ENCODE results near the gene BLCAP.

BLCAP gene

DNA sequence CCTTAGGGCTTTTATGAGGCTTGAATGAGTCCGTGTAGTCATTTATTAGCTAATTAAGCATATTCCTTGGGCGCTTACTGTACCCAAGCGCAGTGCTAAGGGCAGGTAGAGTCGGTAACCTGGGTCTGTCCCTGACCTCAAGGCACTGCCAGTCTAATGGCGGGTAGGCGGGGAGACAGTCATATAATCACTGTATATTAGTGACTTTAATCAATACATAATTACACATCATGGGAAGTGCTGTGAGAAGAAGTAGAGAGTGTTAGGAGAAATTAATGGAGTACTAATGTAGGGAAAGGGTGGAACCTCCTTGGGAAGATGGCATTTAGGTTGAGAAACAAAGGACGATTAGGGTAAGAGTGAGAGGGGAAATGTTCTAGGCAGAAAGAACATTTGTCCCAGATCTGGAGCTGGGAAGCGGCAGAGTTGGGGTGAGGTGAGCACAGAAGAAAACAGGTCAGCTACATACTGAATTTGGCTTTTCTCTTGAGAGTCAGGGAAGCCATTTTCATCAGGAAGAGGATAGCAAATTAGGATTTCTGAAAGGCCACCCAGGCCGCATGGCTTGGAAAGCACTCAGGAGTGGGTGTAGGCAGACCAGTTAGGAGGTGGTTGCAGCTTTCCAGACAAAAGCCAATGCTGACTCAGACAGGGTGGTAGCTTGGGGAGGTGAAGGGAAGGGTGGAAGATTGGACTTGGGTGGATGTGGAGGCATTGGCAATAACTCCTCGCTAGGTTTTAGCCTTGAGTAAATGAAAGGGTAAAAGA lies 954 bp upstream of the BLCAP start:
- Histone ChIP-seq H3K4me2 (ENCODE audit: low read length) (peak overlapping the region; percentile 85), H3K9me3 (replicated peaks; ENCODE audit: low read length) (no peaks in the 10 kb centered on the region), H3K9ac (ENCODE audit: low read depth, low read length) (peak overlapping the region; percentile 96), H3K36me3 (ENCODE audit: insufficient read depth, low read length) (no peaks in the 10 kb centered on the region), H3K4me3 (ENCODE audit: low read length) (peak overlapping the region; percentile 92), H3K4me1 (ENCODE audit: control insufficient read depth, insufficient read depth, low read length) (peaks cover 30% of the 10 kb centered on the region), H3K27me3 (ENCODE audit: control insufficient read depth, insufficient read depth, low read length) (no peaks in the 10 kb centered on the region)

DNA sequence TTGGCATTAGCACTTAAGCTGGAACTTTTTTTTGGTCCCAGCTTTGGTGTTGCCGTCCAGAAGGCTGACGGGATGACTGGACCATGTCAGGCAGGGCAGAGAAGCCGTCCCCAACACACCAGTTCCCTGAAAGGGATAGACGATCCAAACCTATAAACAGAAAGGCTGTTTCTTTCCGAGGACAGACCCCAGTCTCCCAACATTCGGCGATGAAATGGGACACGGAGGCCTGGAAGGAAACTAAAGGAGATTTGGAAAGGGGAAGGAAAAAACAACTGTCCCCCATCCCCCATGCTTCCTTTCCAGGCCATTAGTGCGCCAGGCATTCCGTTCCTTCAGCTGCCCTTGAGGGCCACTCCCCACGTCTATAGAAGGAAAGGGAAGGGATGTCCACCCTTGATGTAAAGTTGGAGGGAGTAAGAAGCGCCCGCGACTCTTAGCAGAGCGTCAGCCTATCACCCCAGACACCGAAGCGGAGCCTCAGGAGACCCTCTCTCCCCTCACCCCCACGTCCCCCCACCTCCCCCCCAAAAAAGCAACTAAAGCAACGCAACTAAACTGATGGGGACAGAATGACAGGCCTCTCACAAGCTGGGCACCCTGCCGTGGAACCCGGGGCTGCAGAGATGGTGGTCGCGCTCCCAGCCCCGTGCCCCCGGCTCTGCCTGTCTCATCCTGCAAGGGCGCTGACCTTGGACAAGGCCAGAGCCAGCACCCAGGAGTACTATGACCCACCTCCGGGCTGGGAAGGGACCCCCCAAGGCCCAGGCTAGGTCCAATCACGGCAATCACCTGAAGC lies 638 bp downstream of the BLCAP start:
- no peaks in the 10 kb centered on the region for H3K9me3 ChIP-seq (replicated peaks; ENCODE audit: low read length)
- H3K4me2 ChIP-seq (ENCODE audit: low read length) = peak overlapping the region; percentile 85
- H3K4me3 ChIP-seq (ENCODE audit: low read length) = peak overlapping the region; percentile 92
- H3K9ac ChIP-seq (ENCODE audit: low read depth, low read length) = peak overlapping the region; percentile 96
- H3K4me1 ChIP-seq (ENCODE audit: control insufficient read depth, insufficient read depth, low read length) = peaks cover 33% of the 10 kb centered on the region
- H3K27me3 ChIP-seq (ENCODE audit: control insufficient read depth, insufficient read depth, low read length) = no peaks in the 10 kb centered on the region
- no peaks in the 10 kb centered on the region for H3K36me3 ChIP-seq (ENCODE audit: insufficient read depth, low read length)

DNA sequence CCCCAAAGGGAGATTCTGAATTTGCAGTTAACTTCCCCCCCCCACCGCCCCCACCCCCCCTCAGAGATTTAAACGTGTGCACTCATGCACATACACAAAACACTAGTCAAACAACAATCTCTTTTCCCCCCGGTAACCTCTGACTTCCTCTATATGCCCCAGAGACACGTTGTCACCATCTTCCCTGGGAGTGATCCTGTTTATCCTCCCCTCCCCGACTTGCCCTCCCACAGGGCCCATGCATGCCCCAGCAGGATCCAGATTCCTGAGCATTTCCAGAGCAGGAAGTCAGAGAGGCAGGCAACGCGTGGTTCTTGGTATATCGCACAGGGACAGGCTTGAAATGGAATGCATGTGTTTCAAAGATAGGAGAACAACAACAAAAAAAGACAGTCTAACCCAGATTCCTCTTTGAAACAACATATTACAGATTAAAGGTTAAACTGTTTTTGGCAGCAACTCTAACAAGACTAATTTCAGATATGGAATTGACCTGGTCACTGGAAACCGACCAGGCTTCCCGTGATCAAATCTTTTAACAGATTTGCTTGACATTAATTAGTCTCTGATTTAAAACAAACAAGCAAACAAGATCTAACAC lies 1.3 kb downstream of the BLCAP start:
- Histone ChIP-seq H3K36me3 (ENCODE audit: insufficient read depth, low read length) (peaks cover 1% of the 10 kb centered on the region), H3K9ac (ENCODE audit: low read depth, low read length) (peak overlapping the region; percentile 96), H3K4me3 (ENCODE audit: low read length) (peak overlapping the region; percentile 92), H3K27me3 (ENCODE audit: control insufficient read depth, insufficient read depth, low read length) (no peaks in the 10 kb centered on the region), H3K4me2 (ENCODE audit: low read length) (peak overlapping the region; percentile 85), H3K9me3 (replicated peaks; ENCODE audit: low read length) (no peaks in the 10 kb centered on the region), H3K4me1 (ENCODE audit: control insufficient read depth, insufficient read depth, low read length) (peaks cover 33% of the 10 kb centered on the region)

DNA sequence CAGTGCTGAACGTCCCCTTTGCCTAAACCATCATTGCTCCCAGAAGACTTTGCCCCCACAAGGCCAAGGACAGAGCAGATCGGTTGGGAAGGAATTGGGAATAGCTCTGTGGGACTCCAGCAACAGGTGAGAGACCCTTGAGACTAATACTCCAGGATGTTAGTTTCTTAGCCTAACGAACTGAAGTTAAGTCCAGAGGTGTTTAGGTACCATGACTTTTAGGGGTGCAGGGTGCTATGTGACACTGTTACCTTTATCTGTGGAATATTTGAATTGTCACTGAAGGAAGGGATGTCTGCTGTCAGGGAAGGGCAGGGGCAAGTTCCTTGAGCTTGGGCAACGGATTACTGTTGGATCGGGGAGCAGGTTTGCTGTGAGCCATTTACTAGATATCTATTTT lies 1.9 kb downstream of the BLCAP start:
- Histone ChIP-seq H3K27me3 (ENCODE audit: control insufficient read depth, insufficient read depth, low read length) (no peaks in the 10 kb centered on the region), H3K4me2 (ENCODE audit: low read length) (peak overlapping the region; percentile 85), H3K9me3 (replicated peaks; ENCODE audit: low read length) (no peaks in the 10 kb centered on the region), H3K9ac (ENCODE audit: low read depth, low read length) (no peak overlapping the region), H3K4me3 (ENCODE audit: low read length) (peak overlapping the region; percentile 92), H3K36me3 (ENCODE audit: insufficient read depth, low read length) (peaks cover 7% of the 10 kb centered on the region), H3K4me1 (ENCODE audit: control insufficient read depth, insufficient read depth, low read length) (peaks cover 33% of the 10 kb centered on the region)

DNA sequence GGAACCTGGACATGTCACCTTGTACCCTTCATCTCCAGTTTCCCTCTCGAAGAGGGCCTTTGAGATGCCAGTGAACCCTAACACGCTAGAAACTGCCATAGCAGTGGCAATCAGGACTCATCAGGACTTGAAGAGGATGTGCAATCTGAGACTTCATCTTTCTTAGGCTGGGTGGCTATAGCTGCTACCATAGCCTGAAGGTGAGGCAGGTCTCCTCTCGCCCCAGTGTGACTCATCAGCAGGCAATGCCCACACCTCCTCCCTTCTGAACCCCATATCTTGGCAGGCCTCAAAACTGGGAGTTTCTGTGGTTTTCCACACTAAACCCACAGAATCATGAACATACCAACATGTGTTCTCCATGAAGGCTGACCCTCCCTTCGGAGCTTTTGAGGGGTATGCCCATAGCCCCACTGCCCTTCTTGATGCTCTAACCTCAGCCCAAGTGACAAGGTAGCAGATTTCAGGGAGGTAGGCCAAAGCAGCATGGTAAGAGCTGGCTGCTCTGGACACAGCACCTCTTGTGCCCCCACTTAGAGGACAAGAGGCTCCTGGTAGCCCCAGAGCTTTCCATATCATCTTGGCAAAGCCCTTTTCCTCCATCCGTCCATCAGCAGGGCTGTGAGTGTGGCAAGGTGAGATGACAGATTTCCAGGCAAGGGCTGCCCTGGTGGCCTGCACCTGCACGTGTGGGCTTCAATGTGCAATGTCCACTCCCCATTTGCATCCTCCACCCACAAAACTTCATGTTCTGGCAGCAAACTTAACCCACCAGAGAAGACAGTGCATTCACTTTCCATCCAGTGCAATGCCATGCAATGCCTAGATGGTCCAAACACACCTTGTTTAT lies 2.6 kb downstream of the BLCAP start:
- H3K4me3 ChIP-seq (ENCODE audit: low read length) = peak overlapping the region; percentile 31
- H3K36me3 ChIP-seq (ENCODE audit: insufficient read depth, low read length) = peaks cover 14% of the 10 kb centered on the region
- peak overlapping the region; percentile 11 for H3K9ac ChIP-seq (ENCODE audit: low read depth, low read length)
- H3K27me3 ChIP-seq (ENCODE audit: control insufficient read depth, insufficient read depth, low read length) = no peaks in the 10 kb centered on the region
- no peaks in the 10 kb centered on the region for H3K9me3 ChIP-seq (replicated peaks; ENCODE audit: low read length)
- peak overlapping the region; percentile 85 for H3K4me2 ChIP-seq (ENCODE audit: low read length)
- H3K4me1 ChIP-seq (ENCODE audit: control insufficient read depth, insufficient read depth, low read length) = peaks cover 34% of the 10 kb centered on the region

DNA sequence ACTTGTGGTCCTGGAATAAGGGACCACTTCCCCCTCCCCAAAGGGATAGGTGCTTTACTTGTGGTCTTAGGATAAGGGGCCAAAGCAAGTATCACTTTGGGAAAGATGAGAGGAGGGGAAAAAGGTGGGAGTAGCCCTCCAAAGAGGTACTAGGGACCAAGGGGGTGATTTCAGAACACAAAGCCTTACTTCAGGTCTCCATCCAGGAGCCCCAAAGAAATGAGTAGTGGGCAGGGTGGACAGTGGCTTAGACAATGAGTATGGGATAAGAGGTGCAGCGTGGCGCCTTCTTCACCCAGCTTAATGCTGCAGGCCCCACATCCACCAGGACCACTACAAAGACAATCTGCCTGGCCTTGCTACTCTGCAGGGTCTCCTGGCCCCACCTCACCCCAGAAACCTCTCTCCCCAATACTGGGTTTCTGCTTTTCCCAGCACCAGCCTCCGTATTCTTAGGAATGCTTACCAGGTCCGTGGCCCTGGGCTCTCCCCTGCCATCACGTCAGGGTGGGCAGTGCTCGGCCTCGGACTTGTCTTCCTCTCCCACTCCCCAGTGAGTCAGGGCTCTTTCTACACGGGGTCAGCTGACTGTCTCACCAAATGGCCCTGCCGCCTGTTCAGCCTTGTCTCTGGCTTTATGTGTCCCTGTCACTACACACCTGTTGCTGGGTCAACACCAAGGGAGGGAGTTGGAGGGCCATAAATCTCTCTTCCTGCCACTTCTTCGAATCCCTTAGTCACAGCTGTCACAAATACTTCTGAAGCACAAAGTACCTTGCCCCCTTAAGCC lies 3.6 kb downstream of the BLCAP start:
- no peaks in the 10 kb centered on the region for H3K9me3 ChIP-seq (replicated peaks; ENCODE audit: low read length)
- peaks cover 44% of the 10 kb centered on the region for H3K4me1 ChIP-seq (ENCODE audit: control insufficient read depth, insufficient read depth, low read length)
- H3K27me3 ChIP-seq (ENCODE audit: control insufficient read depth, insufficient read depth, low read length) = no peaks in the 10 kb centered on the region

DNA sequence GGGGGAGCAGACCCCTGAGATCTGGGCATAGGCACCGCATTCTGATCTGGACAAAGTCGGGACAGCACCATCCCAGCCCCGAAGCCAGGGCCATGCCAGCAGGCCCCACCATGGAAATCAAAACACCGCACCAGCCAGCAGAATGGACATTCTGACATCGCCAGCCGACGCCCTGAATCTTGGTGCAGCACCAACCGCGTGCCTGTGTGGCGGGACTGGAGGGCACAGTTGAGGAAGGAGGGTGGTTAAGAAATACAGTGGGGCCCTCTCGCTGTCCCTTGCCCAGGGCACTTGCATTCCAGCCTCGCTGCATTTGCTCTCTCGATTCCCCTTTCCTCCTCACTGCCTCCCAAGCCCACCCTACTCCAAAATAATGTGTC lies 4.7 kb downstream of the BLCAP start:
- Histone ChIP-seq H3K4me1 (ENCODE audit: control insufficient read depth, insufficient read depth, low read length) (peaks cover 44% of the 10 kb centered on the region), H3K4me3 (ENCODE audit: low read length) (no peak overlapping the region), H3K4me2 (ENCODE audit: low read length) (no peak overlapping the region), H3K36me3 (ENCODE audit: insufficient read depth, low read length) (peaks cover 25% of the 10 kb centered on the region), H3K9me3 (replicated peaks; ENCODE audit: low read length) (no peaks in the 10 kb centered on the region), H3K9ac (ENCODE audit: low read depth, low read length) (no peak overlapping the region), H3K27me3 (ENCODE audit: control insufficient read depth, insufficient read depth, low read length) (no peaks in the 10 kb centered on the region)

More for the DNA sequence above, 3.6 kb downstream of the BLCAP start:
- H3K36me3 ChIP-seq (ENCODE audit: insufficient read depth, low read length) = peaks cover 15% of the 10 kb centered on the region
- peak overlapping the region; percentile 85 for H3K4me2 ChIP-seq (ENCODE audit: low read length)
- peak overlapping the region; percentile 11 for H3K9ac ChIP-seq (ENCODE audit: low read depth, low read length)
- peak overlapping the region; percentile 31 for H3K4me3 ChIP-seq (ENCODE audit: low read length)

DNA sequence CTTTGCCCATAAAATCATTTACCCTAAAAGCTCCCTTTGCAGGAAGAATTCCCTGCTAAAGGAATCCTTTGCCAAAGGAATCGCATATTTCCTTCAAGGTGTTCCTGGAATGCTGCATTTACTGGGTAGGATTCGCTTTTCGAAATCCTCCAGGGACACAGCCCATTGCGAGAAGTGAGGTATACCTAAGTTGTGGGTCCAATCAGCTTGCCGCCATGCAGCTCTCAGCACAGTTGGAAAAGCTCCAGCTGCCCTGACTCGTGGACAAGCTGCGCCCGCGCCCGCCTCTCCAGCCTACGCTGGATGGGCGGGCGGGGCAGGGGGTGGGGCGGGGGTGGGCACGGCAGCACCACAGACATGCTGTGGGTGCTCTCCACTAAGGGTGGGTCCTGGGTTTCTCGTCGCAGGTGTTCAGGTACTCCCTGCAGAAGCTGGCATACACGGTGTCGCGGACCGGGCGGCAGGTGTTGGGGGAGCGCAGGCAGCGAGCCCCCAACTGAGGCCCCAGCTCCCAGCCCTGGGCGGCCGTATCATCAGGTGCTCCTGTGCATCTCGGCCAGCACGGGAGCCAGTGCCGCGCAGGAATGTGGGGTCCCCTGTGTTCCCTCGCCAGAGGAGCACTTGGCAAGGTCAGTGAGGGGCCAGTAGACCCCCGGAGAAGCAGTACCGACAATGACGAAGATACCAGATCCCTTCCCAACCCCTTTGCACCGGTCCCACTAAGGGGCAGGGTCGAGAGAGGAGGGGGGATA lies 5.2 kb downstream of the BLCAP start:
- no peaks in the 10 kb centered on the region for H3K9me3 ChIP-seq (replicated peaks; ENCODE audit: low read length)
- no peaks in the 10 kb centered on the region for H3K27me3 ChIP-seq (ENCODE audit: control insufficient read depth, insufficient read depth, low read length)
- no peak overlapping the region for H3K4me2 ChIP-seq (ENCODE audit: low read length)
- H3K4me3 ChIP-seq (ENCODE audit: low read length) = no peak overlapping the region
- H3K9ac ChIP-seq (ENCODE audit: low read depth, low read length) = no peak overlapping the region
- H3K4me1 ChIP-seq (ENCODE audit: control insufficient read depth, insufficient read depth, low read length) = peaks cover 48% of the 10 kb centered on the region
- H3K36me3 ChIP-seq (ENCODE audit: insufficient read depth, low read length) = peaks cover 31% of the 10 kb centered on the region

DNA sequence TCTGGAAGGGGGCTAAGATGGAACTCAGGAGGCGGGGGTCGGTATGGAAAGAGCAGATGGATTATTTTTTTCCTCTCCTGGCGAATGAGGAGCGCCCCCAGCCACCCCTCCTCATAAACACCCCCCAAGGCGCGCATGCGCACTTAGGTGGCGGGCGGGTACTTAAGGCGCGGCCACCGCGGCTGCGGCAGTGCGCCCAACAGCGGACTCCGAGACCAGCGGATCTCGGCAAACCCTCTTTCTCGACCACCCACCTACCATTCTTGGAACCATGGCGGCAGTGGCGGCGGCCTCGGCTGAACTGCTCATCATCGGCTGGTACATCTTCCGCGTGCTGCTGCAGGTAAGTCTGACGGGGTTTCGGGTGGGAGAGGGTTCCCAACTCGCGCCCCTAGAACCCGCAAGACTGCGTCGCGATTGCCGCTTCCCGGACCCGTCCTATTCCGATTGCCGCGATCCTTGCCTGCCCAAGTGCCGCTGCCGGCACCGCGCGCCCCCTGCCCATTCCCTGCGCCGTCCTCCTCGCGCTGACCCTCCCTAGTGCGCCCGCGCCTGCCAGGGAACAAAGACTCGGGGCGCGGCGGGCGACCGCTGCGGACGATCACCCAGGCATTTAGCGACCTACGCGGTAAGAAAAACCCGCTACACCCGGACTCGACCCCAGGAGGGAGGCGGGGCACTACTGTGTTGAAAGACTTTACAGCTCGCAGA lies 6.5 kb downstream of the BLCAP start, which contains the start of gene NNAT:
TSS of gene NNAT (plus strand) at position 190 of the 711 bp plus-strand sequence. CDS start at position 272, 82 bp downstream.
- H3K27me3 ChIP-seq (ENCODE audit: control insufficient read depth, insufficient read depth, low read length) = no peaks in the 10 kb centered on the region
- H3K9me3 ChIP-seq (replicated peaks; ENCODE audit: low read length) = no peaks in the 10 kb centered on the region
- H3K4me2 ChIP-seq (ENCODE audit: low read length) = no peak within 1 kb of the TSS
- no peak within 1 kb of the TSS for H3K9ac ChIP-seq (ENCODE audit: low read depth, low read length)
- H3K36me3 ChIP-seq (ENCODE audit: insufficient read depth, low read length) = peaks cover 36% of the 10 kb centered on the region
- H3K4me1 ChIP-seq (ENCODE audit: control insufficient read depth, insufficient read depth, low read length) = peaks cover 58% of the 10 kb centered on the region
- H3K4me3 ChIP-seq (ENCODE audit: low read length) = no peak within 1 kb of the TSS

Data from skeletal muscle satellite cell (primary cell).